ENCODE results near the gene POMT1.
"Not testable (repeated sequence)": the region's sequence is repeated elsewhere in the genome, so short reads cannot be mapped to it uniquely, and the experiment has no call there.

Gene POMT1

GRCh38 chr9:131467214-131467935 is 35.3 kb upstream of the POMT1 start:
- no peak for TF ChIP-seq Cebpa-rat (IDR thresholded peaks at IDR 0.05)
- Histone ChIP-seq H3K27ac (no peak overlapping the region), H3K27me3 (no peaks in the 10 kb centered on the region)

DNA sequence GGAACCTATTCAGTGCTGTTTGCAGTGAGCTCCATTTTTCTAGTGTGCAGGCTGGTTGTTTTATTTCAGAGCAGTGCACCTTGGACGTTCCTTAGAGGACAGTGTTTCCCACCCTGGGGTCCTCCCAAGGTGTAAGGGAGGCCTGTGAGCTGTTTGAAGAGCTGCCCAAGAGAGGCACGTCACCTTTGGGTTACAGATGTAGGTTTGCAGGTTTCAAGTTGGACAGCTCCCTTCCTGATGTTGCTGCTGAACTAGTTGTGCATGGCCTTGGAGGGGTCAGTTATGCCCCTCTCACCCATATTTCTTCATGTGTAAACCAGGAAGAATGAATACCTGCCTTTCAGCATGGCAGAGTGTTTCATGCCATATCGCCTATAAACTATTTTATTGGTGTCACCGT is 34.7 kb upstream of the POMT1 start:
- H3K4me1 ChIP-seq, result peaks cover 0 to 13% (median 6%) of the 10 kb centered on the region in 10 experiments; a peak in 11 of 20 replicates
- peaks cover 85 to 100% (median 99%) of the 10 kb centered on the region in 11 experiments for H4K20me1 ChIP-seq
- no peak overlapping the region for H3K27ac ChIP-seq
- no peak overlapping the region for H3K9ac ChIP-seq
- TF ChIP-seq Cebpa-rat (IDR thresholded peaks at IDR 0.05), result no peak
- H3K9me3 ChIP-seq (replicated peaks in 1 of 11), result no peaks in the 10 kb centered on the region
- H3K27me3 ChIP-seq, result no peaks in the 10 kb centered on the region
- H3K4me2 ChIP-seq, result no peak overlapping the region
- H3K36me3 ChIP-seq, result peaks cover 99 to 100% (median 100%) of the 10 kb centered on the region in 11 experiments
- H3K4me3 ChIP-seq, result no peak overlapping the region

More at GRCh38 chr9:131467214-131467935, 35.3 kb upstream of the POMT1 start:
- Histone ChIP-seq H3K9ac (no peak overlapping the region), H4K20me1 (peaks cover 79 to 100% (median 99%) of the 10 kb centered on the region in 11 experiments), H3K4me2 (no peak overlapping the region), H3K4me1 (peaks cover 0 to 13% (median 6%) of the 10 kb centered on the region in 10 experiments; a peak in 11 of 20 replicates), H3K9me3 (replicated peaks in 1 of 11) (no peaks in the 10 kb centered on the region), H3K4me3 (no peak overlapping the region), H3K36me3 (peaks cover 97 to 100% (median 100%) of the 10 kb centered on the region in 11 experiments)

- Histone ChIP-seq H3K4me2 (no peak overlapping the region), H3K9me3 (replicated peaks in 1 of 11) (no peaks in the 10 kb centered on the region), H3K4me1 (peaks cover 0 to 3% (median under 1%) of the 10 kb centered on the region in 10 experiments; a peak in 8 of 20 replicates), H3K27ac (no peak overlapping the region), H4K20me1 (peaks cover 87 to 100% (median 99%) of the 10 kb centered on the region in 11 experiments), H3K9ac (no peak overlapping the region), H3K27me3 (no peaks in the 10 kb centered on the region), H3K36me3 (peaks cover 99 to 100% (median 100%) of the 10 kb centered on the region in 11 experiments), H3K4me3 (no peak overlapping the region)
- no peak for TF ChIP-seq Cebpa-rat (IDR thresholded peaks at IDR 0.05)
Measured at GRCh38 chr9:131469356-131469755, 33.4 kb upstream of the POMT1 start.

DNA sequence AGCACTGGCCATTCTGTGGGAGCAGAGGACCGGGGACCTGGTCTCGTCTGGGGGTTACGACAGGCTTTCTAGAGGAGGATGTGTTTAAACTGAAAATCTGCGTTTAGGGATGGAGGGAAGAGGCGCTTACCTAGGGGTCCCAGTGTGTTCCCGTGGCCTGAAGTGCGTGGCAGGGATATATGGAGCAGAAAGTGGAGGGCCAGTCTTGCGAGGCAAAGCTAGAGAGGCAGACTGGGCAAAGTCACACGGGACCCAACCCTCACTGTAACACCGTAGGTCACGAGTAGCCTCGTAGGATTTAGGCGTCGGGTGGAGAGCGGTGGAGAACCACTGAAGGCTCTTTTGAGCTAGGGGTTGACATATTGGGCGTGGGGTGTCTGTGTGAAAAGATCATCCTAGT is 32.8 kb upstream of the POMT1 start:
- H3K4me3 ChIP-seq, result no peak overlapping the region

GRCh38 chr9:131470581-131470991 is 32.1 kb upstream of the POMT1 start:
- H3K9me3 ChIP-seq (replicated peaks in 1 of 11), result no peaks in the 10 kb centered on the region
- peaks cover 99 to 100% (median 100%) of the 10 kb centered on the region in 11 experiments for H3K36me3 ChIP-seq
- no peak overlapping the region for H3K4me2 ChIP-seq
- peaks cover 90 to 100% (median 99%) of the 10 kb centered on the region in 11 experiments for H4K20me1 ChIP-seq
- H3K27ac ChIP-seq, result no peak overlapping the region
- no peaks in the 10 kb centered on the region for H3K27me3 ChIP-seq
- H3K4me1 ChIP-seq, result no peaks in the 10 kb centered on the region
- no peak overlapping the region for H3K4me3 ChIP-seq
- no peak for TF ChIP-seq Cebpa-rat (IDR thresholded peaks at IDR 0.05)
- H3K9ac ChIP-seq, result no peak overlapping the region

More for the DNA sequence above, 32.8 kb upstream of the POMT1 start:
- H3K27ac ChIP-seq, result no peak overlapping the region
- H4K20me1 ChIP-seq, result peaks cover 89 to 100% (median 99%) of the 10 kb centered on the region in 11 experiments
- no peak overlapping the region for H3K9ac ChIP-seq
- H3K4me1 ChIP-seq, result no peaks in the 10 kb centered on the region
- no peak overlapping the region for H3K4me2 ChIP-seq
- H3K36me3 ChIP-seq, result peaks cover 99 to 100% (median 100%) of the 10 kb centered on the region in 11 experiments
- no peaks in the 10 kb centered on the region for H3K9me3 ChIP-seq (replicated peaks in 1 of 11)
- no peak for TF ChIP-seq Cebpa-rat (IDR thresholded peaks at IDR 0.05)
- H3K27me3 ChIP-seq, result no peaks in the 10 kb centered on the region

GRCh38 chr9:131472085-131472484 is 30.6 kb upstream of the POMT1 start:
- not testable (repeated sequence) for H3K27me3 ChIP-seq; H3K4me2 ChIP-seq; H3K9ac ChIP-seq; H3K9me3 ChIP-seq (replicated peaks in 1 of 11); H3K4me1 ChIP-seq; H3K4me3 ChIP-seq; H3K27ac ChIP-seq
- H3K36me3 ChIP-seq, result peaks cover 99 to 100% (median 100%) of the 10 kb centered on the region in 11 experiments
- peaks cover 95 to 100% (median 100%) of the 10 kb centered on the region in 11 experiments for H4K20me1 ChIP-seq

GRCh38 chr9:131473198-131473885 is 29.4 kb upstream of the POMT1 start:
- no peaks in the 10 kb centered on the region for H3K4me1 ChIP-seq
- peaks cover 96 to 100% (median 100%) of the 10 kb centered on the region in 11 experiments for H4K20me1 ChIP-seq
- H3K4me3 ChIP-seq, result no peak overlapping the region
- no peak for TF ChIP-seq Cebpa-rat (IDR thresholded peaks at IDR 0.05)
- H3K4me2 ChIP-seq, result no peak overlapping the region
- no peaks in the 10 kb centered on the region for H3K9me3 ChIP-seq (replicated peaks in 1 of 11)
- H3K27me3 ChIP-seq, result no peaks in the 10 kb centered on the region
- H3K27ac ChIP-seq, result no peak overlapping the region
- H3K36me3 ChIP-seq, result peaks cover 99 to 100% (median 100%) of the 10 kb centered on the region in 11 experiments
- H3K9ac ChIP-seq, result no peak overlapping the region

DNA sequence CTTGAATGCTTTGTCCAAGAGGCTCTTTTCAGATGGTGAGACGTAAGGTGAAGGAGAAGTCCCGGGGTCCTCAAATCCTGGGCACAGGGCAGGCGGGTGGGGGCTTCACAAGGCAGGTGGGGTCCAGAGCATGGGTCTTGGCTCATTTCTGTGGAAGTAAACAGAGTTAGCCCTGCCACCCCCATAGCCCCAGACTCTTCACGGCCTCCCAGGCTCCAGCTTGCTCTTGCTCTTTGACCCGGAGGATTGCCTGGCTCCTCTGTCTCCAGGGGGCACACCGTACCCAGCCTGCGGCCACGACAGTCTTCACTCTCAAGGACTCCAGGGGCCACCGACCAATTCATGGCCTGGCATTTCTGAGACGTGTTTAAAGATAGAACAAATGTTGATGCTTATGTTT is 28.8 kb upstream of the POMT1 start:
- H3K4me1 ChIP-seq, result no peaks in the 10 kb centered on the region
- no peak for TF ChIP-seq Cebpa-rat (IDR thresholded peaks at IDR 0.05)
- no peak overlapping the region for H3K4me2 ChIP-seq
- peaks cover 98 to 100% (median 99%) of the 10 kb centered on the region in 11 experiments for H3K36me3 ChIP-seq
- H3K9me3 ChIP-seq (replicated peaks in 1 of 11), result no peaks in the 10 kb centered on the region
- no peaks in the 10 kb centered on the region for H3K27me3 ChIP-seq
- H3K9ac ChIP-seq, result no peak overlapping the region
- H4K20me1 ChIP-seq, result peaks cover 96 to 100% (median 99%) of the 10 kb centered on the region in 11 experiments
- H3K27ac ChIP-seq, result no peak overlapping the region
- no peak overlapping the region for H3K4me3 ChIP-seq

DNA sequence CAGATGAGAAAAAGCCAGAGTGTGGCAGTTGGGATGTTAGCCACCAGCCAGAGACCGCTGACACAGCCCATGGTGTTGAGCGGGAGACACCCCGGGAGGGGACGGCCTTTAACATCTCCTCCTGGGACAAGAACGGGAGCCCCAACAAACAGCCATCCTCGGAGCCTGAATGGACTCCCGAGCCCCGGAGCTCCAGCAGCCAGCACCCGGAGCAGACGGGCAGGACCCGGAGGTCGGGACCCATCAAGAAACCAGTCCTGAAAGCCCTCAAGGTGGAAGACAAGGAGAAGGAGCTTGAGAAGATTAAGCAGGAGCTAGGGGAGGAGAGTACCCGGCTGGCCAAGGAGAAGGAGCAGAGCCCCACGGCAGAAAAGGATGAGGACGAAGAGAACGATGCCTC is 28.0 kb upstream of the POMT1 start:
- no peak overlapping the region for H3K27ac ChIP-seq
- no peaks in the 10 kb centered on the region for H3K4me1 ChIP-seq
- H3K4me2 ChIP-seq, result no peak overlapping the region
- H3K36me3 ChIP-seq, result peaks cover 98 to 100% (median 99%) of the 10 kb centered on the region in 11 experiments
- no peak for TF ChIP-seq Cebpa-rat (IDR thresholded peaks at IDR 0.05)
- H3K9me3 ChIP-seq (replicated peaks in 1 of 11), result no peaks in the 10 kb centered on the region
- H3K4me3 ChIP-seq, result no peak overlapping the region
- H3K27me3 ChIP-seq, result no peaks in the 10 kb centered on the region
- H4K20me1 ChIP-seq, result peaks cover 93 to 100% (median 99%) of the 10 kb centered on the region in 11 experiments
- 0 out of 22 replicates have a peak overlapping the region, but pooled peaks of 2 of the 11 experiments have one; percentile 18 to 29 for H3K9ac ChIP-seq
